Progenitor cell of endocrine pancreas (in vitro differentiated cells): ENCODE results near the gene TRIM41. TPM values are rescaled to one million over a fixed set of nuclear protein-coding genes. Genes with fewer than 3 reads are reported as not detected.
A peak's percentile ranks its signal among the peaks of the same experiment; 100 is the strongest.

Experiments
- DNase-seq: peaks from one replicate; pipeline ENCODE4 v3.0.0; 2021; ENCODE audit warnings: low spot score; ENCODE audit not compliant: unreplicated experiment
- H3K27ac Mint-ChIP-seq: 2 replicates; pipeline ENCODE4 v1.8.0; 2021; ENCODE audit warnings: mild to moderate bottlenecking, moderate library complexity, mixed read lengths
- H3K27me3 Mint-ChIP-seq: 2 replicates; pipeline ENCODE4 v1.8.0; 2021; ENCODE audit warnings: mixed read lengths
- H3K36me3 Mint-ChIP-seq: 2 replicates; pipeline ENCODE4 v1.8.0; 2022; ENCODE audit warnings: mixed read lengths; ENCODE audit not compliant: insufficient read depth
- H3K4me1 Mint-ChIP-seq: 2 replicates; pipeline ENCODE4 v1.8.0; 2021; ENCODE audit warnings: low read depth, mixed read lengths
- H3K4me3 Mint-ChIP-seq: 2 replicates; pipeline ENCODE4 v1.8.0; 2021; ENCODE audit warnings: low read depth, mild to moderate bottlenecking, moderate library complexity, mixed read lengths
- H3K9me3 Mint-ChIP-seq: 2 replicates; pipeline ENCODE4 v1.8.0; 2021; ENCODE audit warnings: low read depth, mixed read lengths
- total RNA-seq: library from RNA; stranded (reverse); gene quantifications from 2 replicates; pipeline ENCODE4 v1.2.1, GENCODE V29; 2021
- TF ChIP-seq, protein P1 (sequence below): fragments of 200-600 bp; sonication (generic); IDR thresholded peaks from one replicate; pipeline ENCODE4 v1.5.0; 2021; ENCODE audit warnings: antibody characterized with exemption, mild to moderate bottlenecking; ENCODE audit not compliant: unreplicated experiment

Gene TRIM41
- total RNA-seq, 1 donor from 2014 or later, result 37.6 TPM

- Mint-ChIP-seq H3K4me3 (peak overlapping the region; percentile 87), H3K4me1 (peaks cover 8% of the 10 kb centered on the region), H3K27ac (peak overlapping the region; percentile 99), H3K36me3 (peaks cover 1% of the 10 kb centered on the region), H3K27me3 (peaks cover 15% of the 10 kb centered on the region), H3K9me3 (no peaks in the 10 kb centered on the region)
- peak; percentile 43 for DNase-seq
- TF ChIP-seq, protein P1, sequence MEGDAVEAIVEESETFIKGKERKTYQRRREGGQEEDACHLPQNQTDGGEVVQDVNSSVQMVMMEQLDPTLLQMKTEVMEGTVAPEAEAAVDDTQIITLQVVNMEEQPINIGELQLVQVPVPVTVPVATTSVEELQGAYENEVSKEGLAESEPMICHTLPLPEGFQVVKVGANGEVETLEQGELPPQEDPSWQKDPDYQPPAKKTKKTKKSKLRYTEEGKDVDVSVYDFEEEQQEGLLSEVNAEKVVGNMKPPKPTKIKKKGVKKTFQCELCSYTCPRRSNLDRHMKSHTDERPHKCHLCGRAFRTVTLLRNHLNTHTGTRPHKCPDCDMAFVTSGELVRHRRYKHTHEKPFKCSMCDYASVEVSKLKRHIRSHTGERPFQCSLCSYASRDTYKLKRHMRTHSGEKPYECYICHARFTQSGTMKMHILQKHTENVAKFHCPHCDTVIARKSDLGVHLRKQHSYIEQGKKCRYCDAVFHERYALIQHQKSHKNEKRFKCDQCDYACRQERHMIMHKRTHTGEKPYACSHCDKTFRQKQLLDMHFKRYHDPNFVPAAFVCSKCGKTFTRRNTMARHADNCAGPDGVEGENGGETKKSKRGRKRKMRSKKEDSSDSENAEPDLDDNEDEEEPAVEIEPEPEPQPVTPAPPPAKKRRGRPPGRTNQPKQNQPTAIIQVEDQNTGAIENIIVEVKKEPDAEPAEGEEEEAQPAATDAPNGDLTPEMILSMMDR, result peak; percentile 49
Observed at GRCh38 chr5:181190711-181191525, 32.2 kb upstream of the TRIM41 start.

GRCh38 chr5:181191526-181192336, 31.4 kb upstream of the TRIM41 start:
- peak overlapping the region; percentile 99 for H3K27ac Mint-ChIP-seq

GRCh38 chr5:181192337-181193046, 30.6 kb upstream of the TRIM41 start:
- H3K9me3 Mint-ChIP-seq, result no peaks in the 10 kb centered on the region
- DNase-seq, result no peak
- H3K36me3 Mint-ChIP-seq, result peaks cover 1% of the 10 kb centered on the region
- H3K27me3 Mint-ChIP-seq, result peaks cover 19% of the 10 kb centered on the region
- H3K4me3 Mint-ChIP-seq, result peak overlapping the region; percentile 87
- TF ChIP-seq, protein P1, result no peak
- peak overlapping the region; percentile 94 for H3K27ac Mint-ChIP-seq
- peaks cover 8% of the 10 kb centered on the region for H3K4me1 Mint-ChIP-seq

More at GRCh38 chr5:181191526-181192336, 31.4 kb upstream of the TRIM41 start:
- peak; percentile 97 for DNase-seq
- H3K27me3 Mint-ChIP-seq, result peaks cover 15% of the 10 kb centered on the region
- H3K4me1 Mint-ChIP-seq, result peaks cover 8% of the 10 kb centered on the region
- H3K9me3 Mint-ChIP-seq, result no peaks in the 10 kb centered on the region
- TF ChIP-seq, protein P1, result no peak
- H3K36me3 Mint-ChIP-seq, result peaks cover 1% of the 10 kb centered on the region
- peak overlapping the region; percentile 87 for H3K4me3 Mint-ChIP-seq

GRCh38 chr5:181193656-181194055, 29.4 kb upstream of the TRIM41 start:
- Mint-ChIP-seq H3K4me3 (peak overlapping the region; percentile 38), H3K9me3 (no peaks in the 10 kb centered on the region), H3K27me3 (peaks cover 27% of the 10 kb centered on the region), H3K4me1 (peaks cover 8% of the 10 kb centered on the region), H3K27ac (no peak overlapping the region), H3K36me3 (peaks cover 1% of the 10 kb centered on the region)
- TF ChIP-seq, protein P1, result no peak
- DNase-seq, result no peak
